22Rv1 (cell line): ENCODE data around the gene TJAP1.

Source experiments
- ZFX ChIP-seq: fragments of 450-650 bp; IDR thresholded peaks from 2 replicates; pipeline ENCODE4 v1.6.1; 2017; ENCODE audit warnings: antibody characterized with exemption, borderline replicate concordance
- TF ChIP-seq, protein P1 (sequence below): fragments of 450-650 bp; IDR thresholded peaks from 2 replicates; pipeline ENCODE4 v1.5.1; 2017; ENCODE audit warnings: mild to moderate bottlenecking

DNA sequence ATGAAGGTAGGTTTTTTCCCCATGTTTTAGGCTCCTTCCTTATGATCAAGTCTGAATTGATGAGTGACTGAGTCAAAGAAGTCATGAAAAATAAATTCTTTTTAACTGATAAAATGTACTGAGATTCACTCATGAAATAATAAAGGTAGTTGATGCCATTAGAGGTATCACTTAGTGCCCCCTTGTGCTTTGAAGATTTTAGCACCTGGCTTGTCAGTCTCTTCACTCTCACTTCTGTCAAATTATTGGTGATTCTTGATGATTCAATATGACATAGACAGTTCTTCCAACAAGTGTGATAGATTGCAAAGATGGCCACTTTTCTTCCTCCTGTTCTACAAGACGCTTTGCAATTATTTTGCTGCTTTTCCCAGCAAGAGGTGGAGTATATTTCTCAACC is 17.8 kb upstream of the TJAP1 start:
- TF ChIP-seq, protein P1, sequence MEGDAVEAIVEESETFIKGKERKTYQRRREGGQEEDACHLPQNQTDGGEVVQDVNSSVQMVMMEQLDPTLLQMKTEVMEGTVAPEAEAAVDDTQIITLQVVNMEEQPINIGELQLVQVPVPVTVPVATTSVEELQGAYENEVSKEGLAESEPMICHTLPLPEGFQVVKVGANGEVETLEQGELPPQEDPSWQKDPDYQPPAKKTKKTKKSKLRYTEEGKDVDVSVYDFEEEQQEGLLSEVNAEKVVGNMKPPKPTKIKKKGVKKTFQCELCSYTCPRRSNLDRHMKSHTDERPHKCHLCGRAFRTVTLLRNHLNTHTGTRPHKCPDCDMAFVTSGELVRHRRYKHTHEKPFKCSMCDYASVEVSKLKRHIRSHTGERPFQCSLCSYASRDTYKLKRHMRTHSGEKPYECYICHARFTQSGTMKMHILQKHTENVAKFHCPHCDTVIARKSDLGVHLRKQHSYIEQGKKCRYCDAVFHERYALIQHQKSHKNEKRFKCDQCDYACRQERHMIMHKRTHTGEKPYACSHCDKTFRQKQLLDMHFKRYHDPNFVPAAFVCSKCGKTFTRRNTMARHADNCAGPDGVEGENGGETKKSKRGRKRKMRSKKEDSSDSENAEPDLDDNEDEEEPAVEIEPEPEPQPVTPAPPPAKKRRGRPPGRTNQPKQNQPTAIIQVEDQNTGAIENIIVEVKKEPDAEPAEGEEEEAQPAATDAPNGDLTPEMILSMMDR: no peak
- no peak for TF ChIP-seq ZFX
